OCI-LY3 (cell line): ENCODE data around the gene LBHD1.

Experiments used
- EZH2phosphoT487 ChIP-seq: fragments of 200-600 bp; shearing (Covaris generic); IDR thresholded peaks from 2 replicates; pipeline ENCODE4 v1.6.1; 2018; ENCODE audit warnings: antibody characterized with exemption, mixed run types, low read depth
- TF ChIP-seq, protein P1 (sequence below): fragments of 200-600, 300-600 bp; sonication (generic); IDR thresholded peaks from 2 replicates; pipeline ENCODE4 v1.5.1; 2014; ENCODE audit warnings: antibody characterized with exemption, low read length, low read depth

DNA sequence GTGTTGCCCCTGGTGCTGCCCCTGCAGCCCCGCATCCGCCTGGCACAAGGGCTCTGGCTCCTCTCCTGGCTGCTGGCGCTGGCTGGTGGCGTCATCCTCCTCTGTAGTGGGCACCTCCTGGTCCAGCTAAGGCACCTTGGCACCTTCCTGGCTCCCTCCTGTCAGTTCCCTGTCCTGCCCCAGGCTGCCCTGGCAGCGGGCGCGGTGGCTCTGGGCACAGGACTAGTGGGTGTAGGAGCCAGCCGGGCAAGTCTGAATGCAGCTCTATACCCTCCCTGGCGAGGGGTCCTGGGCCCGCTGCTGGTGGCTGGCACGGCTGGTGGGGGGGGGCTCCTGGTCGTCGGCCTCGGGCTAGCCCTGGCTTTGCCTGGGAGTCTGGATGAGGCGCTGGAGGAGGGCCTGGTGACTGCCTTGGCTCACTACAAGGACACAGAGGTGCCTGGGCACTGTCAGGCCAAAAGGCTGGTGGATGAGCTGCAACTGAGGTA lies 58.7 kb downstream of the LBHD1 start:
- TF ChIP-seq, protein P1, sequence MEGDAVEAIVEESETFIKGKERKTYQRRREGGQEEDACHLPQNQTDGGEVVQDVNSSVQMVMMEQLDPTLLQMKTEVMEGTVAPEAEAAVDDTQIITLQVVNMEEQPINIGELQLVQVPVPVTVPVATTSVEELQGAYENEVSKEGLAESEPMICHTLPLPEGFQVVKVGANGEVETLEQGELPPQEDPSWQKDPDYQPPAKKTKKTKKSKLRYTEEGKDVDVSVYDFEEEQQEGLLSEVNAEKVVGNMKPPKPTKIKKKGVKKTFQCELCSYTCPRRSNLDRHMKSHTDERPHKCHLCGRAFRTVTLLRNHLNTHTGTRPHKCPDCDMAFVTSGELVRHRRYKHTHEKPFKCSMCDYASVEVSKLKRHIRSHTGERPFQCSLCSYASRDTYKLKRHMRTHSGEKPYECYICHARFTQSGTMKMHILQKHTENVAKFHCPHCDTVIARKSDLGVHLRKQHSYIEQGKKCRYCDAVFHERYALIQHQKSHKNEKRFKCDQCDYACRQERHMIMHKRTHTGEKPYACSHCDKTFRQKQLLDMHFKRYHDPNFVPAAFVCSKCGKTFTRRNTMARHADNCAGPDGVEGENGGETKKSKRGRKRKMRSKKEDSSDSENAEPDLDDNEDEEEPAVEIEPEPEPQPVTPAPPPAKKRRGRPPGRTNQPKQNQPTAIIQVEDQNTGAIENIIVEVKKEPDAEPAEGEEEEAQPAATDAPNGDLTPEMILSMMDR, result no peak
- no peak for TF ChIP-seq EZH2phosphoT487
